Measurements from ENCODE around the gene DERA.

- TF ChIP-seq POLR2A (IDR thresholded peaks at IDR 0.05; ENCODE audit: low read depth, low read length) (no peak), POLR2AphosphoS5 (IDR thresholded peaks at IDR 0.05; ENCODE audit: low read depth, low read length) (no peak), POU2F2 (IDR thresholded peaks at IDR 0.05; ENCODE audit: low read depth, low read length) (no peak)
These were observed 13.8 kb downstream of the DERA start for GRCh38 chr12:15924956-15925355.

All from GM12891 (cell line).